Activated naive CD8-positive, alpha-beta T cell (primary cell): ENCODE results near the gene IL5.
"Not testable (repeated sequence)": the region's sequence is repeated elsewhere in the genome, so short reads cannot be mapped to it uniquely, and the experiment has no call there.

ENCODE experiments used
- H3K27ac Mint-ChIP-seq: one replicate; pipeline ENCODE4 v1.8.0; 2021; ENCODE audit warnings: mixed read lengths
- H3K27me3 Mint-ChIP-seq: one replicate; pipeline ENCODE4 v1.8.0; 2021; ENCODE audit warnings: mixed read lengths
- H3K36me3 Mint-ChIP-seq: one replicate; pipeline ENCODE4 v1.8.0; 2021; ENCODE audit warnings: mixed read lengths
- H3K4me1 Mint-ChIP-seq: one replicate; pipeline ENCODE4 v1.8.0; 2021; ENCODE audit warnings: low read depth, mixed read lengths
- H3K4me3 Mint-ChIP-seq: one replicate; pipeline ENCODE4 v1.8.0; 2021; ENCODE audit warnings: mild to moderate bottlenecking, mixed read lengths
- H3K9me3 Mint-ChIP-seq: one replicate; pipeline ENCODE4 v1.8.0; 2021; ENCODE audit warnings: low read depth, mixed read lengths

The IL5 gene

GRCh38 chr5:132543472-132544201, at the start of gene IL5:
IL5 (minus strand) TSS chr5:132543522; CDS start chr5:132543478, 44 bp downstream.
- no peaks in the 10 kb centered on the region for H3K36me3 Mint-ChIP-seq
- peaks cover 3% of the 10 kb centered on the region for H3K4me1 Mint-ChIP-seq
- H3K4me3 Mint-ChIP-seq, result no peak within 1 kb of the TSS
- H3K27me3 Mint-ChIP-seq, result no peaks in the 10 kb centered on the region
- no peaks in the 10 kb centered on the region for H3K9me3 Mint-ChIP-seq
- no peak within 1 kb of the TSS for H3K27ac Mint-ChIP-seq

GRCh38 chr5:132592521-132592920, 49.2 kb upstream of the IL5 start:
- Mint-ChIP-seq H3K4me3 (no peak overlapping the region), H3K36me3 (peaks cover 21% of the 10 kb centered on the region), H3K4me1 (no peaks in the 10 kb centered on the region), H3K9me3 (no peaks in the 10 kb centered on the region), H3K27ac (no peak overlapping the region), H3K27me3 (no peaks in the 10 kb centered on the region)

- Mint-ChIP-seq H3K4me3 (no peak overlapping the region), H3K36me3 (peaks cover 19% of the 10 kb centered on the region), H3K27ac (no peak overlapping the region), H3K4me1 (no peaks in the 10 kb centered on the region), H3K9me3 (no peaks in the 10 kb centered on the region), H3K27me3 (no peaks in the 10 kb centered on the region)
Measured at GRCh38 chr5:132591145-132591544, 47.8 kb upstream of the IL5 start.

- Mint-ChIP-seq H3K27me3 (no peaks in the 10 kb centered on the region), H3K4me3 (no peak overlapping the region), H3K27ac (no peak overlapping the region), H3K36me3 (peaks cover 21% of the 10 kb centered on the region), H3K9me3 (no peaks in the 10 kb centered on the region), H3K4me1 (no peaks in the 10 kb centered on the region)
Measured at GRCh38 chr5:132589467-132589866, 46.1 kb upstream of the IL5 start.

- Mint-ChIP-seq H3K27ac (no peak overlapping the region), H3K4me3 (no peak overlapping the region), H3K27me3 (no peaks in the 10 kb centered on the region), H3K36me3 (peaks cover 38% of the 10 kb centered on the region), H3K9me3 (no peaks in the 10 kb centered on the region), H3K4me1 (no peaks in the 10 kb centered on the region)
Measured at GRCh38 chr5:132586063-132586462, 42.7 kb upstream of the IL5 start.

- not testable (repeated sequence) for H3K9me3 Mint-ChIP-seq, H3K27ac Mint-ChIP-seq, H3K27me3 Mint-ChIP-seq, H3K4me1 Mint-ChIP-seq, H3K4me3 Mint-ChIP-seq
- peaks cover 33% of the 10 kb centered on the region for H3K36me3 Mint-ChIP-seq
Measured at GRCh38 chr5:132584560-132584959, 41.2 kb upstream of the IL5 start.

- H3K4me3 Mint-ChIP-seq, result no peak overlapping the region
- H3K9me3 Mint-ChIP-seq, result no peaks in the 10 kb centered on the region
- peaks cover 10% of the 10 kb centered on the region for H3K4me1 Mint-ChIP-seq
- peaks cover 25% of the 10 kb centered on the region for H3K36me3 Mint-ChIP-seq
- no peaks in the 10 kb centered on the region for H3K27me3 Mint-ChIP-seq
- peak overlapping the region; percentile 12 for H3K27ac Mint-ChIP-seq
Measured at GRCh38 chr5:132576123-132576522, 32.8 kb upstream of the IL5 start.

- H3K27ac Mint-ChIP-seq, result no peak overlapping the region
Measured at GRCh38 chr5:132566657-132567056, 23.3 kb upstream of the IL5 start.

GRCh38 chr5:132564555-132564954, 21.2 kb upstream of the IL5 start:
- Mint-ChIP-seq H3K4me1 (peaks cover 25% of the 10 kb centered on the region), H3K36me3 (peaks cover 22% of the 10 kb centered on the region)
- H3K4me3 Mint-ChIP-seq, H3K27ac Mint-ChIP-seq, H3K9me3 Mint-ChIP-seq, H3K27me3 Mint-ChIP-seq: not testable (repeated sequence)

More at GRCh38 chr5:132566657-132567056, 23.3 kb upstream of the IL5 start:
- no peaks in the 10 kb centered on the region for H3K27me3 Mint-ChIP-seq
- peaks cover 30% of the 10 kb centered on the region for H3K4me1 Mint-ChIP-seq
- H3K4me3 Mint-ChIP-seq, result no peak overlapping the region
- peaks cover 25% of the 10 kb centered on the region for H3K36me3 Mint-ChIP-seq
- H3K9me3 Mint-ChIP-seq, result no peaks in the 10 kb centered on the region

GRCh38 chr5:132561601-132562000, 18.3 kb upstream of the IL5 start:
- H3K4me3 Mint-ChIP-seq, result no peak overlapping the region
- H3K4me1 Mint-ChIP-seq, result peaks cover 35% of the 10 kb centered on the region
- peaks cover 17% of the 10 kb centered on the region for H3K36me3 Mint-ChIP-seq
- no peaks in the 10 kb centered on the region for H3K9me3 Mint-ChIP-seq
- H3K27me3 Mint-ChIP-seq, result no peaks in the 10 kb centered on the region
- no peak overlapping the region for H3K27ac Mint-ChIP-seq

GRCh38 chr5:132559383-132560060, 16.2 kb upstream of the IL5 start:
- Mint-ChIP-seq H3K9me3 (peaks cover 5% of the 10 kb centered on the region), H3K27ac (peak overlapping the region; percentile 30), H3K4me1 (peaks cover 31% of the 10 kb centered on the region), H3K27me3 (no peaks in the 10 kb centered on the region), H3K36me3 (peaks cover 6% of the 10 kb centered on the region), H3K4me3 (peak overlapping the region; percentile 53)

- no peaks in the 10 kb centered on the region for H3K27me3 Mint-ChIP-seq
- H3K36me3 Mint-ChIP-seq, result peaks cover 6% of the 10 kb centered on the region
- peak overlapping the region; percentile 99 for H3K27ac Mint-ChIP-seq
- H3K9me3 Mint-ChIP-seq, result peaks cover 5% of the 10 kb centered on the region
- peaks cover 31% of the 10 kb centered on the region for H3K4me1 Mint-ChIP-seq
- H3K4me3 Mint-ChIP-seq, result peak overlapping the region; percentile 99
Measured at GRCh38 chr5:132557478-132558172, 14.3 kb upstream of the IL5 start.

- Mint-ChIP-seq H3K4me1 (peaks cover 31% of the 10 kb centered on the region), H3K27me3 (no peaks in the 10 kb centered on the region), H3K4me3 (peak within 1 kb of the TSS; percentile 99), H3K9me3 (peaks cover 5% of the 10 kb centered on the region), H3K36me3 (peaks cover 6% of the 10 kb centered on the region), H3K27ac (peak within 1 kb of the TSS; percentile 99)
Measured at GRCh38 chr5:132556763-132557477, 13.6 kb upstream of the IL5 start, which contains the start of gene RAD50. RAD50 (plus strand) TSS chr5:132556977; CDS start chr5:132557325, 348 bp downstream.

GRCh38 chr5:132556153-132556762, 12.9 kb upstream of the IL5 start:
- Mint-ChIP-seq H3K9me3 (peaks cover 5% of the 10 kb centered on the region), H3K36me3 (peaks cover 6% of the 10 kb centered on the region), H3K27ac (peak overlapping the region; percentile 99), H3K4me3 (peak overlapping the region; percentile 99), H3K4me1 (peaks cover 32% of the 10 kb centered on the region), H3K27me3 (no peaks in the 10 kb centered on the region)
